Neural cell (in vitro differentiated cells): ENCODE measurements around the gene LCLAT1. TPM values are rescaled to one million over a fixed set of nuclear protein-coding genes. Genes with fewer than 3 reads are reported as not detected.

Source experiments
- H2AFZ ChIP-seq: fragments of 200-600, 300-800 bp; sonication (generic), shearing (Covaris generic); 2 replicates; pipeline ENCODE4 v1.6.0; 2014; ENCODE audit warnings: low read depth, mild to moderate bottlenecking, antibody characterized with exemption, low read length, moderate library complexity
- H3F3A ChIP-seq: fragments of 200-600 bp; shearing (Covaris generic); 2 replicates; pipeline ENCODE4 v1.6.1; 2016; ENCODE audit warnings: mild to moderate bottlenecking, moderate library complexity, mixed read lengths, antibody characterized with exemption, low read length; ENCODE audit not compliant: insufficient read depth, poor library complexity, severe bottlenecking
- H3K27ac ChIP-seq: fragments of 200-600, 300-800 bp; sonication (generic), shearing (Covaris generic); 2 replicates; pipeline ENCODE4 v1.5.1; 2014; ENCODE audit warnings: mild to moderate bottlenecking, low read length, moderate library complexity
- H3K27me3 ChIP-seq: fragments of 300-800, 200-600 bp; sonication (generic), shearing (Covaris generic); 2 replicates; pipeline ENCODE4 v1.6.0; 2014; ENCODE audit warnings: mild to moderate bottlenecking, low read depth, low read length, moderate library complexity; ENCODE audit not compliant: insufficient read depth
- H3K36me3 ChIP-seq: fragments of 300-800, 200-600 bp; sonication (generic), shearing (Covaris generic); 2 replicates; pipeline ENCODE4 v1.5.1; 2014; ENCODE audit warnings: mild to moderate bottlenecking, antibody characterized with exemption, low read length, moderate library complexity; ENCODE audit not compliant: insufficient read depth
- H3K4me2 ChIP-seq: fragments of 300-800, 200-600 bp; sonication (generic), shearing (Covaris generic); 2 replicates; pipeline ENCODE4 v1.6.0; 2014; ENCODE audit warnings: mild to moderate bottlenecking, low read length
- H3K4me3 ChIP-seq: fragments of 300-800, 200-600 bp; sonication (generic), shearing (Covaris generic); 2 replicates; pipeline ENCODE4 v1.5.1; 2014; ENCODE audit warnings: mild to moderate bottlenecking, low read length, moderate library complexity
- H3K79me2 ChIP-seq: fragments of 200-600 bp; shearing (Covaris generic); replicated peaks from 2 replicates; pipeline ENCODE4 v1.6.0; 2014; ENCODE audit warnings: mild to moderate bottlenecking, low read length, moderate library complexity; ENCODE audit not compliant: insufficient read depth
- H3K9ac ChIP-seq: fragments of 300-800, 200-600 bp; sonication (generic), shearing (Covaris generic); 2 replicates; pipeline ENCODE4 v1.6.1; 2016; ENCODE audit warnings: mild to moderate bottlenecking, low read length, mixed read lengths
- H3K9me2 ChIP-seq: fragments of 200-600 bp; shearing (Covaris generic); 2 replicates; pipeline ENCODE4 v1.6.1; 2016; ENCODE audit warnings: mild to moderate bottlenecking, low read length, mixed read lengths; ENCODE audit not compliant: insufficient read depth
- H3K9me3 ChIP-seq: fragments of 200-600, 300-800 bp; sonication (generic), shearing (Covaris generic); 2 replicates; pipeline ENCODE4 v1.6.1; 2016; ENCODE audit warnings: mild to moderate bottlenecking, mixed run types, low read length, moderate library complexity, mixed read lengths
- H4K20me1 ChIP-seq: fragments of 200-600 bp; shearing (Covaris generic); 2 replicates; pipeline ENCODE4 v1.6.1; 2016; ENCODE audit warnings: mild to moderate bottlenecking, mixed run types; ENCODE audit not compliant: insufficient read depth
- EP300 ChIP-seq: fragments of 450-650 bp; conservative IDR thresholded peaks from 2 replicates; pipeline ENCODE4 v1.6.1; 2014; ENCODE audit warnings: antibody characterized with exemption, mild to moderate bottlenecking, moderate library complexity; ENCODE audit not compliant: poor library complexity, severe bottlenecking
- EZH2 ChIP-seq: fragments of 200-600, 300-800 bp; shearing (Covaris generic), sonication (generic); IDR thresholded peaks from 2 replicates; pipeline ENCODE4 v1.6.1; 2014; ENCODE audit warnings: antibody characterized with exemption, low read length, borderline replicate concordance, mild to moderate bottlenecking; ENCODE audit not compliant: insufficient read depth, poor library complexity, severe bottlenecking
- POLR2AphosphoS5 ChIP-seq: IDR thresholded peaks from 2 replicates; pipeline ENCODE4 v1.6.1; 2012
- RAD21 ChIP-seq: fragments of 450-650 bp; conservative IDR thresholded peaks from 2 replicates; pipeline ENCODE4 v1.6.1; 2014; ENCODE audit warnings: antibody characterized with exemption, mild to moderate bottlenecking, moderate library complexity
- REST ChIP-seq: IDR thresholded peaks from 2 replicates; pipeline ENCODE4 v1.6.1; 2012; ENCODE audit warnings: borderline replicate concordance
- TAF1 ChIP-seq: IDR thresholded peaks from 2 replicates; pipeline ENCODE4 v1.6.1; 2012; ENCODE audit warnings: low read depth
- polyA plus RNA-seq: library from polyadenylated mRNA; depleted of rRNA; stranded (reverse); fragments of >200 nt; gene quantifications from 2 replicates; pipeline ENCODE4 v1.2.3, GENCODE V29; 2014

Gene LCLAT1
- polyA plus RNA-seq, 1 donor from 2014 or later: 5.8 TPM

GRCh38 chr2:30472326-30472725 lies 25.3 kb downstream of the LCLAT1 start:
- no peaks in the 10 kb centered on the region for H3F3A ChIP-seq
- H3K9me3 ChIP-seq: no peaks in the 10 kb centered on the region
- H3K4me2 ChIP-seq: no peak overlapping the region
- H3K4me3 ChIP-seq: no peak overlapping the region
- H2AFZ ChIP-seq: no peak overlapping the region
- no peak overlapping the region for H3K27ac ChIP-seq
- H3K9ac ChIP-seq: no peak overlapping the region
- H3K9me2 ChIP-seq: no peaks in the 10 kb centered on the region
- TF ChIP-seq REST (no peak), TAF1 (no peak)
- peaks cover 8% of the 10 kb centered on the region for H3K79me2 ChIP-seq
- H4K20me1 ChIP-seq: no peaks in the 10 kb centered on the region
- H3K27me3 ChIP-seq: no peaks in the 10 kb centered on the region
- no peaks in the 10 kb centered on the region for H3K36me3 ChIP-seq

GRCh38 chr2:30475542-30475941 lies 28.5 kb downstream of the LCLAT1 start:
- H3K9me3 ChIP-seq: no peaks in the 10 kb centered on the region
- no peak overlapping the region for H3K4me2 ChIP-seq
- no peak for TF ChIP-seq POLR2AphosphoS5
- TF ChIP-seq RAD21: no peak
- TF ChIP-seq EP300: no peak
- no peak for TF ChIP-seq REST
- TF ChIP-seq TAF1: no peak
- no peak for TF ChIP-seq EZH2
- H2AFZ ChIP-seq: no peak overlapping the region
- no peaks in the 10 kb centered on the region for H3K9me2 ChIP-seq
- no peak overlapping the region for H3K27ac ChIP-seq
- no peaks in the 10 kb centered on the region for H3K27me3 ChIP-seq
- no peaks in the 10 kb centered on the region for H3K36me3 ChIP-seq
- no peaks in the 10 kb centered on the region for H3F3A ChIP-seq
- no peak overlapping the region for H3K4me3 ChIP-seq
- H4K20me1 ChIP-seq: no peaks in the 10 kb centered on the region
- peaks cover 3% of the 10 kb centered on the region for H3K79me2 ChIP-seq
- H3K9ac ChIP-seq: no peak overlapping the region

GRCh38 chr2:30476636-30477035 lies 29.6 kb downstream of the LCLAT1 start:
- Histone ChIP-seq H3K27ac (no peak overlapping the region), H3K9me3 (no peaks in the 10 kb centered on the region), H3K4me2 (no peak overlapping the region), H2AFZ (no peak overlapping the region), H3K4me3 (no peak overlapping the region), H4K20me1 (no peaks in the 10 kb centered on the region), H3K27me3 (no peaks in the 10 kb centered on the region), H3K9me2 (no peaks in the 10 kb centered on the region), H3F3A (no peaks in the 10 kb centered on the region), H3K79me2 (peaks cover 3% of the 10 kb centered on the region), H3K36me3 (no peaks in the 10 kb centered on the region), H3K9ac (no peak overlapping the region)
- TF ChIP-seq POLR2AphosphoS5 (no peak), EZH2 (no peak)
